WTC11 (cell line): ENCODE results near the gene TRPM2. TPM values are rescaled to one million over a fixed set of nuclear protein-coding genes. Genes with fewer than 3 reads are reported as not detected.

ENCODE experiments used
- ATAC-seq: fragments of 200-7000 bp; cut with Tn5 transposase; 2 replicates; pipeline ENCODE4 v1.10.0; 2021; ENCODE audit warnings: mild to moderate bottlenecking, moderate library complexity
- CTCF ChIA-PET: fragments of 300-600 bp; sonication (Branson Sonifier 250); formaldehyde crosslinking; loops from one replicate; lab custom pipeline; 2021; ENCODE audit warnings: antibody characterized with exemption; lab: Charles Lee
- POLR2A ChIA-PET: fragments of 350-600 bp; sonication (Branson Sonifier 250); formaldehyde crosslinking; loops from one replicate; lab custom pipeline; 2021; ENCODE audit warnings: antibody characterized with exemption; lab: Charles Lee
- DNase-seq: peaks from one replicate; pipeline ENCODE4 v3.0.0; 2021; ENCODE audit warnings: low spot score
- H3K27ac Mint-ChIP-seq: 2 replicates; pipeline ENCODE4 v1.8.0; 2021; ENCODE audit warnings: mixed read lengths
- H3K27me3 Mint-ChIP-seq: 2 replicates; pipeline ENCODE4 v1.8.0; 2021; ENCODE audit warnings: low read depth, mild to moderate bottlenecking, moderate library complexity, mixed read lengths
- H3K36me3 Mint-ChIP-seq: 2 replicates; pipeline ENCODE4 v1.8.0; 2021; ENCODE audit warnings: mixed read lengths
- H3K4me1 Mint-ChIP-seq: 2 replicates; pipeline ENCODE4 v1.8.0; 2022; ENCODE audit warnings: mixed read lengths
- H3K4me3 Mint-ChIP-seq: 2 replicates; pipeline ENCODE4 v1.8.0; 2021; ENCODE audit warnings: mild to moderate bottlenecking, moderate library complexity, mixed read lengths
- H3K9me3 Mint-ChIP-seq: 2 replicates; pipeline ENCODE4 v1.8.0; 2021; ENCODE audit warnings: mixed read lengths
- CBFB ChIP-seq: sonication (generic); formaldehyde crosslinking; IDR thresholded peaks from 2 replicates; pipeline ENCODE4 v1.8.1; 2022; ENCODE audit warnings: mild to moderate bottlenecking, low read depth, missing genetic modification reagents
- CREB1 ChIP-seq: sonication (generic); formaldehyde crosslinking; IDR thresholded peaks from 2 replicates; pipeline ENCODE4 v1.8.0; 2023; ENCODE audit warnings: mild to moderate bottlenecking, missing genetic modification reagents
- FOXK1 ChIP-seq: sonication (generic); formaldehyde crosslinking; IDR thresholded peaks from 2 replicates; pipeline ENCODE4 v1.8.0; 2022; ENCODE audit warnings: mild to moderate bottlenecking, moderate library complexity, missing genetic modification reagents
- HMGA2 ChIP-seq: fragments of 250-450 bp; sonication (Bioruptor Pico); IDR thresholded peaks from 2 replicates; pipeline ENCODE4 v1.4.0; 2021; ENCODE audit warnings: mild to moderate bottlenecking, moderate library complexity
- KAT7 ChIP-seq: sonication (generic); formaldehyde crosslinking; IDR thresholded peaks from 2 replicates; pipeline ENCODE4 v1.8.1; 2023; ENCODE audit warnings: missing genetic modification reagents, mild to moderate bottlenecking, borderline replicate concordance
- NFYB ChIP-seq: sonication (generic); formaldehyde crosslinking; conservative IDR thresholded peaks from 2 replicates; pipeline ENCODE4 v1.8.0; 2022; ENCODE audit warnings: low read depth, missing genetic modification reagents
- NR2C2 ChIP-seq: sonication (generic); formaldehyde crosslinking; IDR thresholded peaks from 2 replicates; pipeline ENCODE4 v1.8.0; 2022; ENCODE audit warnings: mild to moderate bottlenecking, missing genetic modification reagents
- OVOL2 ChIP-seq: fragments of 250-450 bp; sonication (Bioruptor Pico); IDR thresholded peaks from 2 replicates; pipeline ENCODE4 v1.9.0; 2021; ENCODE audit warnings: mild to moderate bottlenecking, borderline replicate concordance
- TEAD1 ChIP-seq: sonication (generic); formaldehyde crosslinking; IDR thresholded peaks from 2 replicates; pipeline ENCODE4 v1.8.0; 2022; ENCODE audit warnings: mild to moderate bottlenecking, missing genetic modification reagents
- ZBTB21 ChIP-seq: sonication (generic); formaldehyde crosslinking; IDR thresholded peaks from 2 replicates; pipeline ENCODE4 v1.8.1; 2023; ENCODE audit warnings: mild to moderate bottlenecking, missing genetic modification reagents, borderline replicate concordance
- ZNF138 ChIP-seq: sonication (generic); formaldehyde crosslinking; conservative IDR thresholded peaks from 2 replicates; pipeline ENCODE4 v1.8.1; 2022; ENCODE audit warnings: mild to moderate bottlenecking, moderate library complexity, missing genetic modification reagents
- ZNF232 ChIP-seq: sonication (generic); formaldehyde crosslinking; IDR thresholded peaks from 2 replicates; pipeline ENCODE4 v1.8.0; 2022; ENCODE audit warnings: mild to moderate bottlenecking, missing genetic modification reagents
- ZNF416 ChIP-seq: fragments of 250-450 bp; sonication (Bioruptor Pico); IDR thresholded peaks from 2 replicates; pipeline ENCODE4 v1.9.0; 2021; ENCODE audit warnings: mild to moderate bottlenecking, inconsistent platforms
- ZNF423 ChIP-seq: fragments of 250-450 bp; sonication (Bioruptor Pico); IDR thresholded peaks from 2 replicates; pipeline ENCODE4 v2.1.2; 2022; ENCODE audit warnings: mild to moderate bottlenecking, moderate library complexity
- total RNA-seq: library from RNA; stranded (reverse); gene quantifications from 3 replicates; pipeline ENCODE4 v1.2.3, GENCODE V29; 2021
- TF ChIP-seq, protein P1 (sequence below): sonication (generic); formaldehyde crosslinking; IDR thresholded peaks from 2 replicates; pipeline ENCODE4 v1.8.1; 2023; ENCODE audit warnings: mild to moderate bottlenecking, moderate library complexity, missing genetic modification reagents
- TF ChIP-seq, protein P2 (sequence below): sonication (generic); formaldehyde crosslinking; IDR thresholded peaks from 2 replicates; pipeline ENCODE4 v1.8.1; 2022; ENCODE audit warnings: low read depth, missing genetic modification reagents, borderline replicate concordance
- TF ChIP-seq, protein P3 (sequence below): sonication (generic); formaldehyde crosslinking; IDR thresholded peaks from 2 replicates; pipeline ENCODE4 v1.8.1; 2023; ENCODE audit warnings: mild to moderate bottlenecking, missing genetic modification reagents
- TF ChIP-seq, protein P4 (sequence below): sonication (generic); formaldehyde crosslinking; conservative IDR thresholded peaks from 2 replicates; pipeline ENCODE4 v1.8.1; 2022; ENCODE audit warnings: mild to moderate bottlenecking, missing genetic modification reagents

The TRPM2 gene
- total RNA-seq, 1 experiment from 2014 or later = 0.92 TPM

DNA sequence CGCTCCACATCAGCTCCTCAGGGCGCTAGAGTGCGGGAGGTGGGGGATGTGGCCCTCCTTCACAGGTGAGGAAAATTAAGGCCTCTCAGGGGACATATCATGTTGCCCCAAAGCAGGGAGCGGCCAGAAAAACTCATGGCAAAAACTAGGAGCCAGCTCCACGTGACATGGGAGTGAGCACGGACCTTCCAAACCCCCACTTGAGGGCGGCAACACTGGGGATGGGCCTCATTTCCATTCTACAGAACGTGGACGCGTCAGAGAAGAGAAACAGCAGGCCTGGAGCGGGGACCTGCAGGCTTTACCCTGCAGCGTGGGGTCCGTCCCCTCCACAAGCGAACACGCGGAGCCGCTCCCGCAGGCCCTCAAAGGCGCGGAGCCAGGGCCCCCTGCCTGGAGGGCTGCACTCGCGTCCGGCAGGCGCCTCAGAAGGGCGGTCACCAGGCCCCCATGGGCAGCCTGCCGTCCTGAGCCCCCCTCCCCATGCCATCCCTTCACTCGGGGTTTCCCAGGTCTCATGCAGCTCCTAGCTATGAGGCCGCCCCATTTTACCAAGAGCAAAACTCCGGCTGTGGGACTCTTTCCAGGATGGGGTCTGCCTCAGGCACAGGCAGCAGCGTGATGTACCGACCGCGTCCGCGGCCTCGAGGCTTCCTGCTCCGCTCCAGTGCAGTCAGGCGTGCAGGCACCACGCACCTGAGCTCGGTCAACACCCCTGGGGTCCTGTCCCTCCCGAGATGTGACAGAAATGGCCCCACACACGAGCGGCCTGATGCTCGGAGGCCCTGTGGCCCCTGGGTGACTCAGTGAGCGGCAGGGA is 19.7 kb upstream of the TRPM2 start:
- Mint-ChIP-seq H3K9me3 (no peaks in the 10 kb centered on the region), H3K4me3 (no peak overlapping the region), H3K27ac (no peak overlapping the region), H3K4me1 (peaks cover 6% of the 10 kb centered on the region; the same call in 1 of the 2 replicates), H3K27me3 (no peaks in the 10 kb centered on the region), H3K36me3 (no peaks in the 10 kb centered on the region)
- ATAC-seq (no peak), DNase-seq (no peak)
- TF ChIP-seq ZNF138 (no peak), TEAD1 (CRISPR knock-in tag) (no peak), CREB1 (CRISPR knock-in tag) (no peak)
- TF ChIP-seq, protein P1, sequence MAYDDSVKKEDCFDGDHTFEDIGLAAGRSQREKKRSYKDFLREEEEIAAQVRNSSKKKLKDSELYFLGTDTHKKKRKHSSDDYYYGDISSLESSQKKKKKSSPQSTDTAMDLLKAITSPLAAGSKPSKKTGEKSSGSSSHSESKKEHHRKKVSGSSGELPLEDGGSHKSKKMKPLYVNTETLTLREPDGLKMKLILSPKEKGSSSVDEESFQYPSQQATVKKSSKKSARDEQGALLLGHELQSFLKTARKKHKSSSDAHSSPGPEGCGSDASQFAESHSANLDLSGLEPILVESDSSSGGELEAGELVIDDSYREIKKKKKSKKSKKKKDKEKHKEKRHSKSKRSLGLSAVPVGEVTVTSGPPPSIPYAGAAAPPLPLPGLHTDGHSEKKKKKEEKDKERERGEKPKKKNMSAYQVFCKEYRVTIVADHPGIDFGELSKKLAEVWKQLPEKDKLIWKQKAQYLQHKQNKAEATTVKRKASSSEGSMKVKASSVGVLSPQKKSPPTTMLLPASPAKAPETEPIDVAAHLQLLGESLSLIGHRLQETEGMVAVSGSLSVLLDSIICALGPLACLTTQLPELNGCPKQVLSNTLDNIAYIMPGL (CRISPR knock-in tag) = no peak
- POLR2A ChIA-PET = interaction anchor here (0.5 kb wide), 1 partner anchor 53 kb away, joined by 3 read pairs; no protein-coding TSS in a partner anchor
- CTCF ChIA-PET = interaction anchor here (0.7 to 1.5 kb wide), 5 partner anchors 11 to 431 kb away, joined by 3 to 6 read pairs (median 4); no protein-coding TSS in a partner anchor

DNA sequence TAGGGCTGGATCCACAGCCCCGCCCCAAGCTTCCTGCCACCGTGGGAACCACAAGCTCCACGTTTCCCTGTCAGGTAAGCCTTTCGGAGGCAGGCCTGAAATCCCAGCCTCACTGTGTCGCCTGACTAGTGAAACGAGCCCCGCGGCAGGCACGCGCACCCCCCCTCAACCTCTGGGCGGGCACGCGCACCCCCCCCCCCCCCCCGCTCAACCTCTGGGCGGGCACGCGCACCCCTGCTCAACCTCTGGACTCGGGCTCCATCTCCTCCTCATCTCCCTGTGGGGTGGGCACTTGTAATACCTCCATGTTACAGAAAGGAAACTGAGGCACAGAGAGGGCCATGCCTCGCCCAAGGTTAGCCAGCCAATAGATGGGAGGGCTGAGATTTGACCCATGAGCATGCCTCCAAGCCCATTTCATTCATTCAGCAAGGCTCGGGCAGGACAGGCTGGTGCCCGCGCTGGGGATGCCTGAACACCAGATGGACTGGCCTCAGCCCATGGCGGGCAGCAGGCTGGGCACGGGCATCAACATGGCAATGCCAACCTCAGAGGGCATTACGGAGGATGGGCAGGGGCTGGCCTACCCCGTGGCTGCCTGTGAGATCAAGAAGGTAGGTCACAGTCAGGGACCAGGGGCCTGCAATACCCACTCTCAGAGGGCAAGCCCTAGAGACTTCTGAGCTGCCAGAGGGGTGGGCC is 18.9 kb upstream of the TRPM2 start:
- CTCF ChIA-PET = interaction anchor here (0.7 to 1.4 kb wide), 3 partner anchors 12 to 430 kb away, joined by 3 to 5 read pairs (median 4); no protein-coding TSS in a partner anchor

DNA sequence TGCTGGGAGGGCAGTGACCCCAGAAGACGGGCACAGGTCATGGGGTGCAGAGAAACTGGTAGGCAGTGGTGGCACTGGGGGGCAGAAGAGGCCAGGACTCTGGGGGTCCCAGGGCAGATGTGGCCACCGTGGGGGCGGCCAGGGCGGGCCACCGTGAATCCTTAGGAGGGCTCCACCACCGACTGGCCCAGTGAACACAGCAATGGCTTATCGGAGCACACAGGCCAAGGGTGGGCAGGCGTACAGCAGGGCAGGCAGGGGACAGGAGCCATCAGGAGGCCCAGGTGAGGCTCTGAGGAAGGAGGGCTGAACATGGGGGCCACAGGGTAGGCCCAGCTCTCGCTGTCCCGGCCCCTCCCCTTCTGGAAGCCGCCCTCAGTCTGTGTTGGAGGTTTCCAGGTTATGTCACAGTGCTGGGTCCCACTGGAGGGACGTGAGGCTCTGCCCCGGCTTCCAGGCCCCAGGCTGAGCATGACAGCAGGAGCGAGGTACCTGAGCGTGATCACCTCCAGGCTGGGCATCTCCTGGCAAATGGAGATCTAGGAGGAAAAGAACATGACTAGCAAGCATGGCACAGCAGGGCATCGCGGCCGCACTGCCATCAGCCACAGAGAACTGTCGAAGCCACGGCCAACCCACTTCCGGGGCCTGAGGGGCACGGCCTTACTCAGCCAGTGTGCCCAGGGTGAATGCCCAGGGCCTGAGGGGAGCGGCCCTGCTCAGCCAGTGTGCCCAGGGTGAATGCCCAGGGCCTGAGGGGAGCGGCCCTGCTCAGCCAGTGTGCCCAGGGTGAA is 18.0 kb upstream of the TRPM2 start:
- ChIA-PET CTCF (no interaction called here), POLR2A (no interaction called here)
- Mint-ChIP-seq H3K9me3 (no peaks in the 10 kb centered on the region), H3K27ac (no peak overlapping the region), H3K27me3 (no peaks in the 10 kb centered on the region), H3K4me3 (no peak overlapping the region), H3K4me1 (peaks cover 14% of the 10 kb centered on the region), H3K36me3 (no peaks in the 10 kb centered on the region)
- DNase-seq = no peak
- no peak for TF ChIP-seq OVOL2
- no peak for TF ChIP-seq HMGA2 (CRISPR knock-in tag)
- TF ChIP-seq, protein P2, sequence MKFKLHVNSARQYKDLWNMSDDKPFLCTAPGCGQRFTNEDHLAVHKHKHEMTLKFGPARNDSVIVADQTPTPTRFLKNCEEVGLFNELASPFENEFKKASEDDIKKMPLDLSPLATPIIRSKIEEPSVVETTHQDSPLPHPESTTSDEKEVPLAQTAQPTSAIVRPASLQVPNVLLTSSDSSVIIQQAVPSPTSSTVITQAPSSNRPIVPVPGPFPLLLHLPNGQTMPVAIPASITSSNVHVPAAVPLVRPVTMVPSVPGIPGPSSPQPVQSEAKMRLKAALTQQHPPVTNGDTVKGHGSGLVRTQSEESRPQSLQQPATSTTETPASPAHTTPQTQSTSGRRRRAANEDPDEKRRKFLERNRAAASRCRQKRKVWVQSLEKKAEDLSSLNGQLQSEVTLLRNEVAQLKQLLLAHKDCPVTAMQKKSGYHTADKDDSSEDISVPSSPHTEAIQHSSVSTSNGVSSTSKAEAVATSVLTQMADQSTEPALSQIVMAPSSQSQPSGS (CRISPR knock-in tag) = no peak
- TF ChIP-seq NR2C2 (CRISPR knock-in tag) = no peak
- TF ChIP-seq, protein P3, sequence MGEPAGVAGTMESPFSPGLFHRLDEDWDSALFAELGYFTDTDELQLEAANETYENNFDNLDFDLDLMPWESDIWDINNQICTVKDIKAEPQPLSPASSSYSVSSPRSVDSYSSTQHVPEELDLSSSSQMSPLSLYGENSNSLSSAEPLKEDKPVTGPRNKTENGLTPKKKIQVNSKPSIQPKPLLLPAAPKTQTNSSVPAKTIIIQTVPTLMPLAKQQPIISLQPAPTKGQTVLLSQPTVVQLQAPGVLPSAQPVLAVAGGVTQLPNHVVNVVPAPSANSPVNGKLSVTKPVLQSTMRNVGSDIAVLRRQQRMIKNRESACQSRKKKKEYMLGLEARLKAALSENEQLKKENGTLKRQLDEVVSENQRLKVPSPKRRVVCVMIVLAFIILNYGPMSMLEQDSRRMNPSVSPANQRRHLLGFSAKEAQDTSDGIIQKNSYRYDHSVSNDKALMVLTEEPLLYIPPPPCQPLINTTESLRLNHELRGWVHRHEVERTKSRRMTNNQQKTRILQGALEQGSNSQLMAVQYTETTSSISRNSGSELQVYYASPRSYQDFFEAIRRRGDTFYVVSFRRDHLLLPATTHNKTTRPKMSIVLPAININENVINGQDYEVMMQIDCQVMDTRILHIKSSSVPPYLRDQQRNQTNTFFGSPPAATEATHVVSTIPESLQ (CRISPR knock-in tag) = no peak
- no peak for TF ChIP-seq ZNF423 (CRISPR knock-in tag)
- TF ChIP-seq CBFB (CRISPR knock-in tag) = no peak
- no peak for TF ChIP-seq ZBTB21 (CRISPR knock-in tag)
- no peak for TF ChIP-seq NFYB
- no peak for TF ChIP-seq KAT7 (CRISPR knock-in tag)
- TF ChIP-seq ZNF232 (CRISPR knock-in tag) = no peak
- no peak for TF ChIP-seq FOXK1 (CRISPR knock-in tag)
- TF ChIP-seq ZNF138 = no peak
- no peak for TF ChIP-seq ZNF416 (CRISPR knock-in tag)
- TF ChIP-seq, protein P4, sequence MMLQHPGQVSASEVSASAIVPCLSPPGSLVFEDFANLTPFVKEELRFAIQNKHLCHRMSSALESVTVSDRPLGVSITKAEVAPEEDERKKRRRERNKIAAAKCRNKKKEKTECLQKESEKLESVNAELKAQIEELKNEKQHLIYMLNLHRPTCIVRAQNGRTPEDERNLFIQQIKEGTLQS = no peak
- ATAC-seq = no peak

More for the DNA sequence above, 18.9 kb upstream of the TRPM2 start:
- Mint-ChIP-seq H3K27ac (no peak overlapping the region), H3K36me3 (no peaks in the 10 kb centered on the region), H3K9me3 (no peaks in the 10 kb centered on the region), H3K4me1 (peaks cover 6% of the 10 kb centered on the region; the same call in 1 of the 2 replicates), H3K4me3 (no peak overlapping the region), H3K27me3 (no peaks in the 10 kb centered on the region)
- DNase-seq (no peak), ATAC-seq (no peak)
- TF ChIP-seq TEAD1 (CRISPR knock-in tag) = no peak
- POLR2A ChIA-PET = no interaction called here
